ENCODE measurements around the gene PGAM1. TPM values are rescaled to one million over a fixed set of nuclear protein-coding genes. Genes with fewer than 3 reads are reported as not detected.

The PGAM1 gene
- total RNA-seq, 4 donors from 2014 or later, result 157 to 269 (median 191) TPM

DNA sequence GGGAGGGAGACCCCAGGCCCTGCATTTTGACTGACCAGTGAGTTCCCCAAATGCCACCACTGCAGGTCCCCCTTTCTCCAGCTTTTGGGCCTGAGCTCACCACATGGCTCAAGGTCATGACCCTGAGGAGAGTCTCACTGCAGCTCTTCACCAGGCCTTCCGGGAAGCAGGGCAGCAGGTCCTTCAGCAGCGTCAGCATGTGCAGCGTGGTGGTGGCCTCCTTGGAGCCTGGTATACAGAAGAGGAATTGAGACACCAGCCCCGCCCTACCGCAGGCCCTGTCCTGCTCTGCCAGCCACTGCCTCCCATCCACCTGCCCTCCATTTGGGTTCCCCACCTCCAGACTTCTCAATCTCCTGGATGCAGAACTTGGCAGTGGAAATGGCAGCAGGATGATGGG is 37.8 kb upstream of the PGAM1 start:
- no peaks in the 10 kb centered on the region for H3K9me3 ChIP-seq
- no peak for DNase-seq
- no peaks in the 10 kb centered on the region for H3K4me1 ChIP-seq
- intact Hi-C loops (cut with DNase I), result no loop called here
- no peaks in the 10 kb centered on the region for H3K27me3 ChIP-seq
- TF ChIP-seq, protein P1, sequence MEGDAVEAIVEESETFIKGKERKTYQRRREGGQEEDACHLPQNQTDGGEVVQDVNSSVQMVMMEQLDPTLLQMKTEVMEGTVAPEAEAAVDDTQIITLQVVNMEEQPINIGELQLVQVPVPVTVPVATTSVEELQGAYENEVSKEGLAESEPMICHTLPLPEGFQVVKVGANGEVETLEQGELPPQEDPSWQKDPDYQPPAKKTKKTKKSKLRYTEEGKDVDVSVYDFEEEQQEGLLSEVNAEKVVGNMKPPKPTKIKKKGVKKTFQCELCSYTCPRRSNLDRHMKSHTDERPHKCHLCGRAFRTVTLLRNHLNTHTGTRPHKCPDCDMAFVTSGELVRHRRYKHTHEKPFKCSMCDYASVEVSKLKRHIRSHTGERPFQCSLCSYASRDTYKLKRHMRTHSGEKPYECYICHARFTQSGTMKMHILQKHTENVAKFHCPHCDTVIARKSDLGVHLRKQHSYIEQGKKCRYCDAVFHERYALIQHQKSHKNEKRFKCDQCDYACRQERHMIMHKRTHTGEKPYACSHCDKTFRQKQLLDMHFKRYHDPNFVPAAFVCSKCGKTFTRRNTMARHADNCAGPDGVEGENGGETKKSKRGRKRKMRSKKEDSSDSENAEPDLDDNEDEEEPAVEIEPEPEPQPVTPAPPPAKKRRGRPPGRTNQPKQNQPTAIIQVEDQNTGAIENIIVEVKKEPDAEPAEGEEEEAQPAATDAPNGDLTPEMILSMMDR (IDR thresholded peaks at IDR 0.05), result no peak
- TF ChIP-seq POLR2A (IDR thresholded peaks at IDR 0.05), result no peak
- no peak overlapping the region for H3K4me3 ChIP-seq (replicated peaks in 1 of 3)
- H3K36me3 ChIP-seq, result peaks cover 4 to 36% of the 10 kb centered on the region in 2 donors
- no peak overlapping the region for H3K27ac ChIP-seq
- 87 to 95% methylated on average over 3 to 5 of the region's 5 CpGs for WGBS, 2 donors

DNA sequence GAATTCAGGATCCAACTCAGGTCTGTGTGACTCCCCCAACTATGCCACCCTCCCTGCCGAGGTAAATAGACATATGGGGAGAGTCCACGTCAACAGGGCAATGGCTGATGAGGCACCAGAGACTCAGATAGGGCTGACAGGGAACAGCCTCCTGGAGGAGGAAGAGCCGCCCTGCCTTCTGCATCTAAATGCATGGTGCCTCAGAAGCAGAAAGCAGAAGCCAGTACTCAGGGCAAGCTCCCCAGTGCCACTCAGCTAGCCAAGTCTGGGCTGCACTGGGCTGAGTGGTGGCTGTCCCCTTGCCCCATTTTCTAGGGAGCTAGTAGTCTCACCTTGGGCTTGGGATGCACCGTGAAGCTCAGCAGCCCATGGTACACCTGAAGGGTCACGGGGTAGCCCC is 35.9 kb upstream of the PGAM1 start:
- 91 to 100% methylated on average over 2 to 4 of the region's 5 CpGs for WGBS, 2 donors
- DNase-seq, result no peak
- intact Hi-C loops (cut with DNase I), result no loop called here
- TF ChIP-seq, protein P1 (IDR thresholded peaks at IDR 0.05), result no peak
- no peak for TF ChIP-seq POLR2A (IDR thresholded peaks at IDR 0.05)
- Histone ChIP-seq H3K4me3 (replicated peaks in 1 of 3) (no peak overlapping the region), H3K27me3 (no peaks in the 10 kb centered on the region), H3K4me1 (no peaks in the 10 kb centered on the region), H3K9me3 (no peaks in the 10 kb centered on the region), H3K36me3 (peaks cover 4 to 41% of the 10 kb centered on the region in 2 donors), H3K27ac (no peak overlapping the region)

DNA sequence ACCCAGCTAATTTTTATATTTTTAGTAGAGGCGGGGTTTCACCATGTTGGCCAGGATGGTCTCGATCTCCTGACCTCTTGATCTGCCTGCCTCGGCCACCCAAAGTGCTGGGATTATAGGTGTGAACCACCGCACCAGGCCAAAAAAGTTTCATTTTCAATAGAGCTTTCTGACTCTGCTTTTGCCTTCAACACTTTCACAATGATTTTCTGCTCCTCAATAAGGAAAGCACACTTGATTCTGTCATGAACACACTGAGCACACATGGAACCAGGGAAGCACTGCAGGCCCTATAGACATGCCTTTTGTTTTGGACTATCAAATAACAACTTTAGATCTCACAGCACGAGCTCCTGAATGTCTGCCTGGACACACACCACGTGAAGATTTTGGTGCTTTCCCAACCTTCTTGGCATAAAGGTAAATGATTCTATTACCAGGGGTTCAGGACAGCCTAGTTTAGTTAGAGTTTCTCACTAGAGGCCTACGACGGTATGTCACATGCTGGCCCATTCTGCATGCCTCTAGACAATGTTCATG is 32.9 kb upstream of the PGAM1 start:
- H3K4me3 ChIP-seq (replicated peaks in 1 of 3), result no peak overlapping the region
- TF ChIP-seq, protein P1 (IDR thresholded peaks at IDR 0.05), result no peak
- TF ChIP-seq POLR2A (IDR thresholded peaks at IDR 0.05), result no peak
- WGBS, 2 donors, result 94 to 95% methylated on average over 8 of the region's 8 CpGs
- peaks cover 16 to 33% of the 10 kb centered on the region in 2 donors for H3K36me3 ChIP-seq
- no peaks in the 10 kb centered on the region for H3K9me3 ChIP-seq
- no peak for DNase-seq
- intact Hi-C loops (cut with DNase I), result no loop called here
- no peaks in the 10 kb centered on the region for H3K27me3 ChIP-seq
- no peaks in the 10 kb centered on the region for H3K4me1 ChIP-seq
- no peak overlapping the region for H3K27ac ChIP-seq

DNA sequence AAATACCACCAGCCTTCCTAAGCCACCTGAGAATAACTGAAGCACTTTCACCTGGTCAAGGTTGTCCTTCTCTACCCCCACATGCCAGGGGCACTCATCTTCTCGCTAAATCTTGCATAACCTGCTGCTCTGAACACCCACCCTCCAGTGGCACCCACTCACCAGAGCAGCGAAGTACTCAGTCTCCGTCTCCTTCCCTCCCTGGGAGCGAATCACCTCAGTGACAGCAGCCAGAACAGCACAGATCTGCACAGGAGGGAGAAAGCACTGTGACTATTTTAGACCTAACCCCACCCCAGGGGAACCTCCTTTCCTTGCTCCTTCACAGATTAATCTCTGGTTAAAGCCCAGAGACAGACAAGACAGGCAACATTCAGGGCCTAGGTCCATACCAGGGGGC is 29.9 kb upstream of the PGAM1 start:
- peaks cover 11 to 12% of the 10 kb centered on the region in 2 donors for H3K36me3 ChIP-seq
- TF ChIP-seq, protein P1 (IDR thresholded peaks at IDR 0.05), result no peak
- no peak for TF ChIP-seq POLR2A (IDR thresholded peaks at IDR 0.05)
- no peak overlapping the region for H3K27ac ChIP-seq
- no peaks in the 10 kb centered on the region for H3K9me3 ChIP-seq
- no peak for DNase-seq
- WGBS, 2 donors, result 77 to 84% methylated on average over 4 of the region's 4 CpGs
- H3K4me1 ChIP-seq, result peaks cover 7 to 9% of the 10 kb centered on the region in 2 donors
- intact Hi-C loops (cut with DNase I), result no loop called here
- H3K4me3 ChIP-seq (replicated peaks in 1 of 3), result no peak overlapping the region
- no peaks in the 10 kb centered on the region for H3K27me3 ChIP-seq

DNA sequence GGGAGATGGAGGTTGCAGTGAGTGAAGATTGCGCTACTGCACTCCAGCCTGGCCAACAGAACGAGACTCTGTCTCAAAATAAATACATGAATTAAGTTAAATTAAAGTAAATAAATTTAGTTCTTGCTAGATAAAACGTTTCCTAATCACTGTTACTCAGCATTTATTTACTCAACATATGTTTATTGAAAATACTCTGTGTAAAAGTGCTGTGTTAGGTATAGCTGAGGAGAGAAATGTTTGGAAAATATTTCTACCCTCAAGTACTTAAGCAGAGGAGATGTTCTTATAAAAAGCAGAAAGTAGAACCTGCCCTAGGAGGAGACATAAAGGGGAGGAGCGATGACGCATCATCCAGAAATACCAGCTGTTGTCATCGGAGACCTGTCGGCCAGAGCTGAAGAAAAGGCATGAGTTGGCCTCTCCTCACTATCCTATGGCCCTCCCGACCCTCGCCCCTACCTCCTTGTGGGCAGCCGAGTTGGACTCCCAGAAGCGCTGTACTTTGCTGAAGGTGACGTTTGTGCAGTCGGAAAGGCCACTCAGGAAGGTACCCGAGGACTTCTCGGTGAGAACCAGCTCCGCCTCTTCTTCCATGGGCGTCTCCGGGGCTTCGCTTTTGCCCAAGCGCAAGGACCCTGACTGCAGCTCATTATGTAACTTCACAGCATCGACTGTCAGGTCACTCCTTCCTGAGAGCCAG is 26.0 kb upstream of the PGAM1 start:
- WGBS, 2 donors, result 45 to 46% methylated on average over 16 to 19 of the region's 21 CpGs
- DNase-seq, result no peak
- intact Hi-C loops (cut with DNase I), result no loop called here
- Histone ChIP-seq H3K27ac (no peak overlapping the region), H3K4me3 (replicated peaks in 1 of 3) (no peak overlapping the region), H3K27me3 (no peaks in the 10 kb centered on the region), H3K4me1 (peaks cover 9 to 11% of the 10 kb centered on the region in 2 donors), H3K36me3 (peaks cover 0 to 11% of the 10 kb centered on the region in 2 donors), H3K9me3 (no peaks in the 10 kb centered on the region)
- no peak for TF ChIP-seq POLR2A (IDR thresholded peaks at IDR 0.05)
- TF ChIP-seq, protein P1 (IDR thresholded peaks at IDR 0.05), result no peak

Data from thyroid gland (tissue), 4 donors.